DMS53 treated with DMSO at 0.1 percent for 48 hours (cell line): Measurements from ENCODE around the gene ITM2B.

Experiments
- DNase-seq: peaks from one replicate; lab custom pipeline; 2025; ENCODE audit not compliant: unreplicated experiment; lab: John Stamatoyannopoulos, UW

The ITM2B gene

GRCh38 chr13:48302871-48303358, 69.9 kb downstream of the ITM2B start:
- no peak for DNase-seq

- peak; percentile 73 for DNase-seq
Measured at GRCh38 chr13:48303359-48304142, 70.5 kb downstream of the ITM2B start, which contains the start of gene RB1. RB1 (plus strand) TSS chr13:48303751; CDS start chr13:48303913, 162 bp downstream.

GRCh38 chr13:48304143-48304876, 71.3 kb downstream of the ITM2B start:
- DNase-seq = peak; percentile 1

- no peak for DNase-seq
Measured at GRCh38 chr13:48311223-48311622, 78.2 kb downstream of the ITM2B start.

GRCh38 chr13:48315969-48316650, 83.1 kb downstream of the ITM2B start:
- DNase-seq = no peak

- no peak for DNase-seq
Measured at GRCh38 chr13:48316826-48317510, 84.0 kb downstream of the ITM2B start.

- no peak for DNase-seq
Measured at GRCh38 chr13:48317511-48318376, 84.7 kb downstream of the ITM2B start.

- no peak for DNase-seq
Measured at GRCh38 chr13:48318377-48318811, 85.4 kb downstream of the ITM2B start.

GRCh38 chr13:48318821-48319511, 86.0 kb downstream of the ITM2B start:
- no peak for DNase-seq
